ENCODE results near the gene ALKAL2. TPM values are rescaled to one million over a fixed set of nuclear protein-coding genes. Genes with fewer than 3 reads are reported as not detected.
A peak's percentile ranks its signal among the peaks of the same experiment; 100 is the strongest.

The ALKAL2 gene
- total and polyA plus RNA-seq, 2 of the 13 experiments (the other 11 are each of a cell fraction or from before 2014, with no cell fraction given): 0.22 to 1.7 TPM

- TF ChIP-seq SOX13 (IDR thresholded peaks at IDR 0.05) (no peak), SOX13 (CRISPR knock-in tag; conservative IDR thresholded peaks at IDR 0.05 in 1 of 2, IDR thresholded peaks at IDR 0.05 in 1 of 2) (peak in 1 of 2 experiments; percentile 6; a peak in 1 of 4 replicates), ZNF576 (CRISPR knock-in tag; IDR thresholded peaks at IDR 0.05) (0 out of 2 replicates have a peak, but pooled peaks have one; percentile 20), BCL3 (CRISPR knock-in tag; IDR thresholded peaks at IDR 0.05) (peak; percentile 67; the same call in 1 of the 2 replicates), AGO1 (IDR thresholded peaks at IDR 0.05; ENCODE audit: low read depth, low read length, poor library complexity, severe bottlenecking) (no peak), ZNF281 (CRISPR knock-in tag; IDR thresholded peaks at IDR 0.05; ENCODE audit: borderline replicate concordance) (no peak), ZNF772 (CRISPR knock-in tag; IDR thresholded peaks at IDR 0.05) (peak; percentile 69; the same call in 1 of the 2 replicates), RFXANK (CRISPR knock-in tag; IDR thresholded peaks at IDR 0.05) (no peak), ZNF746 (CRISPR knock-in tag; IDR thresholded peaks at IDR 0.05) (no peak), ZNF614 (CRISPR knock-in tag; IDR thresholded peaks at IDR 0.05; ENCODE audit: borderline replicate concordance) (no peak; the same call in 1 of the 2 replicates), ZNF296 (CRISPR knock-in tag; conservative IDR thresholded peaks at IDR 0.05) (peak; percentile 76), TEF (CRISPR knock-in tag; IDR thresholded peaks at IDR 0.05) (no peak), ZNF615 (CRISPR knock-in tag; IDR thresholded peaks at IDR 0.05; ENCODE audit: borderline replicate concordance) (no peak), LCORL (IDR thresholded peaks at IDR 0.05) (no peak), LCORL (CRISPR knock-in tag; IDR thresholded peaks at IDR 0.05) (0 out of 2 replicates have a peak, but pooled peaks have one; percentile 16), ZBTB39 (CRISPR knock-in tag; IDR thresholded peaks at IDR 0.05) (no peak), ZNF207 (IDR thresholded peaks at IDR 0.05; ENCODE audit: borderline replicate concordance) (no peak), ZBTB8A (CRISPR knock-in tag; IDR thresholded peaks at IDR 0.05; ENCODE audit: borderline replicate concordance, low read depth) (no peak), ZNF282 (IDR thresholded peaks at IDR 0.05; ENCODE audit: partially characterized antibody) (no peak), HMGA1 (CRISPR knock-in tag; conservative IDR thresholded peaks at IDR 0.05) (no peak)
Observed at GRCh38 chr2:264493-265468, 23.1 kb downstream of the ALKAL2 start, which contains the start of gene ACP1 (continued).

Measured in HepG2 (cell line).